Heart left ventricle (tissue), 16 donors: ENCODE data around the gene MYBPH. TPM values are rescaled to one million over a fixed set of nuclear protein-coding genes. Genes with fewer than 3 reads are reported as not detected.

Experiments used
- ATAC-seq, 4 donors: fragments of 200-7000 bp; cut with Tn5 transposase; one replicate each; pipeline ENCODE4 v1.9.1; 2020 to 2022; ENCODE audit warnings: moderate library complexity in 4 of 4, mild to moderate bottlenecking in 3 of 4, moderate number of reproducible peaks in 1 of 4
- DNase-seq, 5 donors: peaks; one replicate each; pipeline ENCODE4 v3.0.0-alpha.2; 2020
- H3K27ac ChIP-seq, 12 donors: fragments of 200-600 bp; sonication (generic) in 4 of 12; one replicate each; pipeline versions ENCODE4 v1.5.0 to v1.8.0; 2016 to 2022; ENCODE audit warnings: mild to moderate bottlenecking in 2 of 12
- H3K27me3 ChIP-seq, 9 donors: fragments of 200-600 bp; sonication (generic) in 2 of 9; one replicate each; pipeline versions ENCODE4 v1.5.1 to v1.8.0; 2016 to 2022; ENCODE audit warnings: mild to moderate bottlenecking in 3 of 9
- H3K36me3 ChIP-seq, 9 donors: fragments of 200-600 bp; sonication (generic) in 2 of 9; one replicate each; pipeline versions ENCODE4 v1.5.0 to v1.8.0; 2018 to 2022; ENCODE audit warnings: mild to moderate bottlenecking in 2 of 9
- H3K4me1 ChIP-seq, 12 donors: fragments of 200-600 bp; sonication (generic) in 4 of 12; one replicate each; pipeline versions ENCODE4 v1.5.0 to v1.8.0; 2016 to 2022; ENCODE audit warnings: mild to moderate bottlenecking in 3 of 12
- H3K4me3 ChIP-seq, 12 donors: fragments of 200-600 bp; sonication (generic) in 4 of 12; one replicate each; pipeline versions ENCODE4 v1.5.0 to v1.8.0; 2017 to 2022; ENCODE audit warnings: mild to moderate bottlenecking in 9 of 12, moderate library complexity in 4 of 12
- H3K9me3 ChIP-seq, 12 donors: fragments of 200-600 bp; sonication (generic) in 4 of 12; one replicate each; pipeline versions ENCODE4 v1.5.0 to v1.8.0; 2016 to 2022; ENCODE audit warnings: mild to moderate bottlenecking in 1 of 12
- CTCF ChIP-seq, 12 donors: fragments of 200-600 bp; sonication (generic) in 4 of 12; IDR thresholded peaks; one replicate each; pipeline versions ENCODE4 v1.5.0 to v1.8.0; 2018 to 2022; ENCODE audit warnings: antibody characterized with exemption in 12 of 12, mild to moderate bottlenecking in 5 of 12
- POLR2A ChIP-seq, 2 donors: fragments of 450-650 bp; IDR thresholded peaks; one replicate each; pipeline ENCODE4 v1.6.1; 2017; ENCODE audit warnings: antibody characterized with exemption in 2 of 2, mild to moderate bottlenecking in 2 of 2, moderate library complexity in 2 of 2
- WGBS, 4 donors: extraction: QIAGEN DNeasy Blood & Tissue Kit in 2 of 4; methylation state at CpG; one replicate each; pipeline versions ENCODE4 v1.1.5 to v1.1.7; 2013 to 2018; 5-methylcytosine and 5-hydroxymethylcytosine counted together
- intact Hi-C, 10 donors: fragments of 100-400 bp; cut with DNase I; formaldehyde crosslinking; loops; one replicate each; pipeline versions ENCODE4 v1.11.1 to v1.14.2; 2022
- polyA plus RNA-seq, 2 donors: library from polyadenylated mRNA; stranded (reverse); fragments of 200-250 nt; gene quantifications; one replicate each; pipeline ENCODE4 v1.2.3, GENCODE V29; 2013
- total RNA-seq, 9 donors: library from RNA; depleted of rRNA in 2 of 9; stranded (reverse); fragments of >200 nt in 2 of 9; fragmentation: NEBNext Ultra II Directional in 3 of 9; extraction: Animal tissue kit (Norgen Biotek cat#: 25700) in 3 of 9; gene quantifications; one replicate each; pipeline versions ENCODE4 v1.1.0 to v1.2.4, GENCODE V29; 2016 to 2023
- donor health status: ischemic (EF 13 %, LVEDD 7.1; RV severe dilation, severe dysfunction).
- donor health status: healthy with polysubstance abuse.
- donor health status: DM: no; HTN: yes; CAD: no.
- donor health status: DM: no; HTN: no; CAD: no.
- donor health status: ischemic (EF 25% LVEDD 6.9; RV normal size, moderate dysfunction).
- donor health status: ischemic (EF 25% LVEDD 5.7; RV mildly dilated, moderate dysfunction).
- donor health status: healthy.
- donor health status: DM: yes; HTN: yes; CAD: no.
- donor health status: ischemic (EF 35%, LVEDD 5.7; RV mildly dilated, moderate dysfunction).
- donor health status: nonischemic (EF 11% LVEDD 7.7; RV severe dilation, severe dysfunction).
- donor health status: DM: yes; HTN: yes; CAD: no.
- donor health status: PGD.
- donor health status: ischemic (EF 29% LVEDD 5.4; RV normal size, mild dysfunction).
- donor health status: nonischemic (EF 23%, LVEDD 6.1; RV moderate dilation, normal function).

MYBPH gene
- total and polyA plus RNA-seq, 11 donors, result 0.32 TPM; not detected in 10

GRCh38 chr1:203186446-203187303 lies 11.0 kb upstream of the MYBPH start, which contains the start of gene CHI3L1:
TSS of gene CHI3L1 (minus strand) at chr1:203186704. CDS start at chr1:203186623, 81 bp downstream.
- peaks cover 0 to 14% (median 0%) of the 10 kb centered on the region in 12 donors for H3K4me1 ChIP-seq
- peak in 1 of 5 donors; percentile 20 for DNase-seq
- intact Hi-C loops, result no loop called here
- no peaks in the 10 kb centered on the region for H3K27me3 ChIP-seq
- 52 to 60% (median 53%) methylated on average over 12 to 14 of the region's 14 CpGs for WGBS, 4 donors
- no peak within 1 kb of the TSS for H3K27ac ChIP-seq
- H3K36me3 ChIP-seq, result no peaks in the 10 kb centered on the region
- peak in 1 of 4 donors; percentile 9 for ATAC-seq
- no peak for TF ChIP-seq CTCF (IDR thresholded peaks at IDR 0.05)
- no peak for TF ChIP-seq POLR2A (IDR thresholded peaks at IDR 0.05)
- H3K9me3 ChIP-seq, result no peaks in the 10 kb centered on the region
- no peak within 1 kb of the TSS for H3K4me3 ChIP-seq

- H3K9me3 ChIP-seq, result no peaks in the 10 kb centered on the region
- H3K27me3 ChIP-seq, result no peaks in the 10 kb centered on the region
- ATAC-seq (no peak), DNase-seq (peak in 1 of 5 donors; percentile 23)
- peaks cover 0 to 14% (median 0%) of the 10 kb centered on the region in 12 donors for H3K4me1 ChIP-seq
- TF ChIP-seq POLR2A (IDR thresholded peaks at IDR 0.05) (no peak), CTCF (IDR thresholded peaks at IDR 0.05) (no peak)
- no peak overlapping the region for H3K4me3 ChIP-seq
- intact Hi-C loops, result no loop called here
- 91 to 94% (median 93%) methylated on average over 5 of the region's 5 CpGs for WGBS, 4 donors
- H3K27ac ChIP-seq, result no peak overlapping the region
- no peaks in the 10 kb centered on the region for H3K36me3 ChIP-seq
These were observed 10.4 kb upstream of the MYBPH start for GRCh38 chr1:203186091-203186445.

GRCh38 chr1:203185585-203185984 lies 10.0 kb upstream of the MYBPH start:
- H3K4me1 ChIP-seq, result peaks cover 0 to 14% (median 0%) of the 10 kb centered on the region in 12 donors
- no peak for TF ChIP-seq POLR2A (IDR thresholded peaks at IDR 0.05)
- no peak for TF ChIP-seq CTCF (IDR thresholded peaks at IDR 0.05)
- no peak overlapping the region for H3K27ac ChIP-seq
- H3K4me3 ChIP-seq, result no peak overlapping the region
- ATAC-seq, result no peak
- H3K9me3 ChIP-seq, result no peaks in the 10 kb centered on the region
- H3K27me3 ChIP-seq, result no peaks in the 10 kb centered on the region
- DNase-seq, result no peak
- intact Hi-C loops, result no loop called here
- no peaks in the 10 kb centered on the region for H3K36me3 ChIP-seq
- WGBS, 4 donors, result 77 to 90% (median 83%) methylated on average over 3 to 4 of the region's 4 CpGs

- ATAC-seq (peak in 1 of 4 donors; percentile 25), DNase-seq (peak in 1 of 5 donors; percentile 31)
- peaks cover 0 to 14% (median 0%) of the 10 kb centered on the region in 12 donors for H3K4me1 ChIP-seq
- H3K27ac ChIP-seq, result no peak overlapping the region
- H3K27me3 ChIP-seq, result no peaks in the 10 kb centered on the region
- no peak overlapping the region for H3K4me3 ChIP-seq
- 92 to 96% (median 93%) methylated on average over 5 to 10 of the region's 10 CpGs for WGBS, 4 donors
- no peak for TF ChIP-seq CTCF (IDR thresholded peaks at IDR 0.05)
- TF ChIP-seq POLR2A (IDR thresholded peaks at IDR 0.05), result no peak
- intact Hi-C loops, result no loop called here
- H3K9me3 ChIP-seq, result no peaks in the 10 kb centered on the region
- no peaks in the 10 kb centered on the region for H3K36me3 ChIP-seq
These were observed 9.4 kb upstream of the MYBPH start for GRCh38 chr1:203185061-203185461.
